Astrocyte of the cerebellum (primary cell): ENCODE measurements around the gene MTUS2.

Experiments
- DNase-seq: peaks from one replicate; pipeline ENCODE4 v3.0.0-alpha.2; 2011; ENCODE audit warnings: low read depth
- H3K4me3 ChIP-seq: 2 replicates; pipeline ENCODE4 v1.5.1; 2011; ENCODE audit warnings: mild to moderate bottlenecking, low read depth, low read length, moderate library complexity
- in situ Hi-C: cut with HindIII; loops from 2 replicates; pipeline ENCODE4 v1.10.0; 2017; ENCODE audit warnings: low sequenced_read_pairs
- TF ChIP-seq, protein P1 (sequence below): IDR thresholded peaks from 2 replicates; pipeline ENCODE4 v1.5.1; 2012; ENCODE audit warnings: low read length, low read depth, moderate library complexity, mild to moderate bottlenecking; ENCODE audit errors: missing control alignments

The MTUS2 gene

DNA sequence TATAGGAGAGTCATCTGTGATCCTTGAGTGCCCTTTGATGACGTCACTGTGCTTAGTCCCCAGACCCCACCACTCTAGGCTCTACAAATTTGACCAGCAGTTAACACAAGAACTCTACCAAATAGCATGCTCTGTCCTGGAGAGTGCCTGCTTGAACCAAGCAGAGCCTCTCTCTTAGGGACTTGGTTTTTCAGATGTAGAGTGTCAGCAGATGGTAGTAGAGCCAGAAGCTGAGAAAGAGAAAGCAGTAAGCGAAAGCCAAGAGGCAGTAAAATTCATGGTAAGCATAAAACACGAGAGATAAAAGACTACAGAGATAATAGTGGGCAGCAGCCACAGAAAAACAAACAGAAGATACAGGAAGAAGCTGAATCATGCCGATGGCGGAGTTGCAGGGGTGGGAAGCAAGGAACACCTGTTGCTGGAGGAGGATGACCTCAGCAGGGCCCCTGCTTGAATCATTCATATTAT, 582.1 kb downstream of the MTUS2 start:
- in situ Hi-C loops: no loop called here
- no peak for DNase-seq
- no peak overlapping the region for H3K4me3 ChIP-seq
- TF ChIP-seq, protein P1, sequence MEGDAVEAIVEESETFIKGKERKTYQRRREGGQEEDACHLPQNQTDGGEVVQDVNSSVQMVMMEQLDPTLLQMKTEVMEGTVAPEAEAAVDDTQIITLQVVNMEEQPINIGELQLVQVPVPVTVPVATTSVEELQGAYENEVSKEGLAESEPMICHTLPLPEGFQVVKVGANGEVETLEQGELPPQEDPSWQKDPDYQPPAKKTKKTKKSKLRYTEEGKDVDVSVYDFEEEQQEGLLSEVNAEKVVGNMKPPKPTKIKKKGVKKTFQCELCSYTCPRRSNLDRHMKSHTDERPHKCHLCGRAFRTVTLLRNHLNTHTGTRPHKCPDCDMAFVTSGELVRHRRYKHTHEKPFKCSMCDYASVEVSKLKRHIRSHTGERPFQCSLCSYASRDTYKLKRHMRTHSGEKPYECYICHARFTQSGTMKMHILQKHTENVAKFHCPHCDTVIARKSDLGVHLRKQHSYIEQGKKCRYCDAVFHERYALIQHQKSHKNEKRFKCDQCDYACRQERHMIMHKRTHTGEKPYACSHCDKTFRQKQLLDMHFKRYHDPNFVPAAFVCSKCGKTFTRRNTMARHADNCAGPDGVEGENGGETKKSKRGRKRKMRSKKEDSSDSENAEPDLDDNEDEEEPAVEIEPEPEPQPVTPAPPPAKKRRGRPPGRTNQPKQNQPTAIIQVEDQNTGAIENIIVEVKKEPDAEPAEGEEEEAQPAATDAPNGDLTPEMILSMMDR: no peak

DNA sequence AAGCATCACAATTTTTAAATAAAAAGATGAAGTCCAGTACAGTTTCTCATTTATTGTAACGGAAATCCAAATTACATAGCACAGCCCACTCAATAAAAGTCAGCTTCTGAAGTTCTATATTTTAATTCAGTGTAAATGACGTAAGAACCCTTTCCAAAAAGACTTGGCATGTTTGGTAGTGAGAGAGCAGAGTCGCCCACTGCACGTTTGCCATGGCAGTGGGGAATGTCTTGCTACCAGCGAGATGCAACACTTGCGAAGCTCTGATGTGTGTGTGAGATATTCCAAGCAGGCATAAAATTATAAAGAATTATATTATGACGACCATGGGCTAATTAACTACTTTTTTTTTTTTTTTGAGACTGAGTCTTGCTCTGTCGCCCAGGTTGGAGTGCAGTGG, 585.3 kb downstream of the MTUS2 start:
- TF ChIP-seq, protein P1: no peak
- in situ Hi-C loops: no loop called here

DNA sequence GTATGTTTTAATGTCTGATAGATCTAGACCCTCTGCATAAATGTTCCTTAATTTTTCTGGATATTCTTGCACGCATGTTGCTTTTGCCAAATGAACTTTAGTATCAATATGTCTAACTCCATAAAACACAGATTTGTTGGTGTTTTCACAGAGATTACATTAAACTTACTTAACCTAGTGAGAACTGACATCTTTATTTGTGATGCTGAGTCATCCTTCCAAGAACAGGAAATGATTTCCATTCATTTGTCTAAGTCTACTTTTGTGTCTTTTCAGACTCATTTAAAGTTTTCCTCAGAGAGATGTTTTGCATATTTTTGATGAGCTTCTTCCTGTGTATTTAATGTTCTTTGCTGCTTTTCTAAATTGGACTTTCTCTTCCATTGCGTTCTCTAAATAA, 591.3 kb downstream of the MTUS2 start:
- no peak overlapping the region for H3K4me3 ChIP-seq
- DNase-seq: no peak
- TF ChIP-seq, protein P1: no peak
- in situ Hi-C loops: no loop called here

More for the DNA sequence above, 585.3 kb downstream of the MTUS2 start:
- no peak for DNase-seq
- no peak overlapping the region for H3K4me3 ChIP-seq

- H3K4me3 ChIP-seq: no peak overlapping the region
- in situ Hi-C loops: no loop called here
- DNase-seq: no peak
- TF ChIP-seq, protein P1: no peak
Measured at GRCh38 chr13:29418026-29418425, 597.9 kb downstream of the MTUS2 start.

DNA sequence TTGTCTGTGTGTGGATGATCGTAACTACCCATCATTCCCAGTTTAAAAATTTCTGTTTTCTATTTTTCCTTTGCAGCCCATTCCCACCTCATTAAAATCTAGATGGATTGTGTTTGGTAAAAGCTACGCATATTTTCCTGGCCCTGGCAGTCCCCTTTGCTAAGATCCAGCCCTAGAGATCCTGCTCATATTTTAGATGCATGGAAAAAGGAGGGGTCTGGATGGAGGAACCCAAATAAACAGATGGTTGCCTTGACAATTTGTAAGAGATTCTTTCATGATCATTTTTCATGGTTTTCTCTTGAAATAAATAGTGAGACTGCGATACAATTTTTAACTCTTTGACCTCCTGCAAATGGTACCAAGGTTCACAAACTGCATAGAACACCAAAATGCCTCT, 601.0 kb downstream of the MTUS2 start:
- in situ Hi-C loops: no loop called here
- H3K4me3 ChIP-seq: no peak overlapping the region
- TF ChIP-seq, protein P1: no peak
- no peak for DNase-seq

DNA sequence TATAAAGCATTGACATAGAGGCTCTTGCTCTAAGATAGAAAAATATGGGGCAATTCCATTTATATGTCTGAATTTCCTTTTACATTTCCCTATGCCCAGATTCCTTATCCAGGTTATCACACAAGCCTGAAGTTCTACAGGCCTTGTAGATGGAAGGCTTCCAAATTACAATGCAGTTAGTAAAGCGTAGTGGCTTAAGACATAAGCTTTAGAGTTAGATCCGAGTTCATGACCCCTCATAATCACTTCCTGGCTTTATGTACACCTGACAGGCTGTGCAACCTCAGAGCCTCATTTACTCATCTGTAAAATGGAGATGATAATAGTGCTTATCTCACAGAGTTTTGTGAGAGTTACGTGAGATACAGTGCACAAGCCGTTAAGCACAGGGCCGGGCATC, 601.9 kb downstream of the MTUS2 start:
- TF ChIP-seq, protein P1: no peak
- H3K4me3 ChIP-seq: no peak overlapping the region
- in situ Hi-C loops: no loop called here
- no peak for DNase-seq

GRCh38 chr13:29423050-29423449, 602.9 kb downstream of the MTUS2 start:
- TF ChIP-seq, protein P1: no peak
- no peak overlapping the region for H3K4me3 ChIP-seq
- in situ Hi-C loops: no loop called here
- DNase-seq: no peak
